Measurements from ENCODE around the gene BBS5. TPM values are rescaled to one million over a fixed set of nuclear protein-coding genes. Genes with fewer than 3 reads are reported as not detected.

Gene BBS5
- total RNA-seq, 1 experiment from 2014 or later: 0.55 TPM

- no peak overlapping the region for H2BK5ac ChIP-seq (ENCODE audit: insufficient read length, low read length)
- no peaks in the 10 kb centered on the region for H3K27me3 Mint-ChIP-seq (ENCODE audit: low read depth)
Measured at GRCh38 chr2:169448865-169449264, 30.4 kb upstream of the BBS5 start.

More at GRCh38 chr2:169448865-169449264, 30.4 kb upstream of the BBS5 start:
- Histone ChIP-seq H3K79me1 (ENCODE audit: insufficient read depth, low read depth, low read length, poor library complexity, severe bottlenecking) (no peaks in the 10 kb centered on the region), H2AFZ (ENCODE audit: low read length) (no peak overlapping the region), H3K27me3 (ENCODE audit: insufficient read depth, low read length) (no peaks in the 10 kb centered on the region), H3T11ph (ENCODE audit: low read length) (no peak overlapping the region), H3K4me1 (ENCODE audit: insufficient read depth, low read length) (no peaks in the 10 kb centered on the region), H2BK120ac (ENCODE audit: low read depth, low read length, poor library complexity, severe bottlenecking) (no peak overlapping the region), H3K23ac (ENCODE audit: insufficient read length, low read depth, low read length) (no peak overlapping the region), H3K9me3 (ENCODE audit: control insufficient read depth, low read depth, low read length) (no peaks in the 10 kb centered on the region), H3K9ac (ENCODE audit: extremely low read depth, insufficient read length, low read length) (no peak overlapping the region), H2BK12ac (ENCODE audit: insufficient read length, low read depth, low read length) (no peak overlapping the region), H3K79me2 (ENCODE audit: insufficient read depth, low read length) (no peaks in the 10 kb centered on the region), H4K5ac (ENCODE audit: insufficient read length, low read depth, low read length) (no peak overlapping the region), H3K56ac (ENCODE audit: insufficient read length, low read depth, low read length) (no peak overlapping the region), H2BK15ac (ENCODE audit: low read depth, low read length) (no peak overlapping the region), H3K4ac (ENCODE audit: low read depth, low read length) (no peak overlapping the region), H2AK5ac (ENCODE audit: insufficient read length, low read length) (no peak overlapping the region), H3K4me2 (ENCODE audit: insufficient read depth, insufficient read length, low read length) (no peak overlapping the region), H4K91ac (ENCODE audit: insufficient read length, low read depth, low read length) (no peak overlapping the region), H4K8ac (replicated peaks; ENCODE audit: insufficient read length, low read depth, low read length) (no peak overlapping the region), H3K14ac (ENCODE audit: insufficient read depth, low read length) (no peak overlapping the region), H3K18ac (ENCODE audit: insufficient read length, low read depth, low read length) (no peak overlapping the region), H3K27ac (ENCODE audit: insufficient read length, low read depth, low read length) (no peak overlapping the region), H3K23me2 (ENCODE audit: insufficient read length, low read depth, low read length, poor library complexity, severe bottlenecking) (no peaks in the 10 kb centered on the region), H2BK20ac (ENCODE audit: low read depth, low read length, poor library complexity, severe bottlenecking) (no peak overlapping the region), H4K20me1 (ENCODE audit: control insufficient read depth, insufficient read depth, insufficient read length) (no peaks in the 10 kb centered on the region)
- no CpG with 5 or more reads among the region's 1 CpG for WGBS (ENCODE audit: extremely low coverage, insufficient read length, low lambda C conversion rate)
- peaks cover 13 to 18% of the 10 kb centered on the region in 2 experiments for H3K9me3 Mint-ChIP-seq
- no peak for TF ChIP-seq CTCF (conservative IDR thresholded peaks at IDR 0.05)
- peaks cover 4 to 16% (median 5%) of the 10 kb centered on the region in 3 experiments; a peak in 6 of 7 replicates for H3K36me3 Mint-ChIP-seq (ENCODE audit: insufficient read depth in 1 of 3, low read depth in 3 of 3)
- no peak for DNase-seq
- H3K4me1 Mint-ChIP-seq: no peaks in the 10 kb centered on the region
- no peak overlapping the region for H3K4me3 Mint-ChIP-seq
- no peak overlapping the region for H3K27ac Mint-ChIP-seq
